OCI-LY1 (cell line): ENCODE data around the gene CD164.
"Not testable (repeated sequence)": the region's sequence is repeated elsewhere in the genome, so short reads cannot be mapped to it uniquely, and the experiment has no call there.

Source experiments
- H2AFZ ChIP-seq: fragments of 200-600 bp; sonication (generic), shearing (Covaris generic); 2 replicates; pipeline ENCODE4 v1.6.0; 2014; ENCODE audit warnings: antibody characterized with exemption, mild to moderate bottlenecking, low read length
- H3F3A ChIP-seq: fragments of 200-600 bp; sonication (generic), shearing (Covaris generic); 2 replicates; pipeline ENCODE4 v1.6.0; 2014; ENCODE audit warnings: mild to moderate bottlenecking, antibody characterized with exemption, low read length, moderate library complexity; ENCODE audit not compliant: insufficient read depth
- H3K27ac ChIP-seq: fragments of 200-600 bp; sonication (generic); 2 replicates; pipeline ENCODE4 v1.5.1; 2014; ENCODE audit warnings: low read length, mixed run types, mild to moderate bottlenecking, low read depth; ENCODE audit not compliant: poor library complexity, severe bottlenecking
- H3K27me3 ChIP-seq: fragments of 200-600 bp; sonication (generic); 2 replicates; pipeline ENCODE4 v1.6.0; 2014; ENCODE audit warnings: antibody characterized with exemption, mild to moderate bottlenecking, low read length, moderate library complexity; ENCODE audit not compliant: insufficient read depth
- H3K36me3 ChIP-seq: fragments of 200-600 bp; sonication (generic); 2 replicates; pipeline ENCODE4 v1.6.1; 2014; ENCODE audit warnings: mild to moderate bottlenecking, antibody characterized with exemption, low read length, moderate library complexity, mixed read lengths; ENCODE audit not compliant: insufficient read depth
- H3K4me1 ChIP-seq: fragments of 200-600 bp; sonication (generic); 2 replicates; pipeline ENCODE4 v1.5.1; 2014; ENCODE audit warnings: mild to moderate bottlenecking, low read length, moderate library complexity; ENCODE audit not compliant: insufficient read depth, severe bottlenecking
- H3K4me2 ChIP-seq: fragments of 200-600 bp; sonication (generic), shearing (Covaris generic); 2 replicates; pipeline ENCODE4 v1.6.1; 2014; ENCODE audit warnings: low read length
- H3K4me3 ChIP-seq: fragments of 200-600 bp; sonication (generic); 2 replicates; pipeline ENCODE4 v1.5.1; 2014; ENCODE audit warnings: low read length, low read depth, mild to moderate bottlenecking, mixed read lengths; ENCODE audit not compliant: poor library complexity, severe bottlenecking
- H3K79me2 ChIP-seq: fragments of 200-600 bp; shearing (Covaris generic); 2 replicates; pipeline ENCODE4 v1.6.1; 2016; ENCODE audit warnings: mixed run types, low read length, mixed read lengths; ENCODE audit not compliant: insufficient read depth
- H3K9ac ChIP-seq: fragments of 200-600 bp; sonication (generic), shearing (Covaris generic); 2 replicates; pipeline ENCODE4 v1.6.1; 2014; ENCODE audit warnings: mild to moderate bottlenecking, low read length, mixed read lengths
- H3K9me2 ChIP-seq: fragments of 200-600 bp; sonication (generic), shearing (Covaris generic); 2 replicates; pipeline ENCODE4 v1.6.1; 2014; ENCODE audit warnings: low read depth, mild to moderate bottlenecking, low read length, mixed read lengths
- H3K9me3 ChIP-seq: fragments of 200-600 bp; shearing (Covaris generic); 2 replicates; pipeline ENCODE4 v1.6.1; 2014; ENCODE audit warnings: low read length, mixed read lengths
- H4K20me1 ChIP-seq: fragments of 200-600 bp; sonication (generic), shearing (Covaris generic); 2 replicates; pipeline ENCODE4 v1.6.0; 2016; ENCODE audit warnings: mild to moderate bottlenecking, low read length; ENCODE audit not compliant: insufficient read depth
- CTCF ChIP-seq: fragments of 200-600 bp; sonication (generic), shearing (Covaris generic); IDR thresholded peaks from 2 replicates; pipeline ENCODE4 v1.5.1; 2017; ENCODE audit warnings: mild to moderate bottlenecking, antibody characterized with exemption, low read length, moderate library complexity, mixed read lengths
- EZH2 ChIP-seq: fragments of 200-600 bp; sonication (generic), shearing (Covaris generic); IDR thresholded peaks from 2 replicates; pipeline ENCODE4 v1.8.0; 2017; ENCODE audit warnings: borderline replicate concordance, mixed run types, mild to moderate bottlenecking, antibody characterized with exemption, low read length, moderate library complexity, mixed read lengths

CD164 gene

GRCh38 chr6:109370792-109371191 is 11.5 kb downstream of the CD164 start:
- Histone ChIP-seq H2AFZ (no peak overlapping the region), H3K79me2 (no peaks in the 10 kb centered on the region), H3K27ac (no peak overlapping the region), H3K4me3 (no peak overlapping the region), H3K4me1 (no peaks in the 10 kb centered on the region), H3K4me2 (no peak overlapping the region), H3F3A (no peaks in the 10 kb centered on the region), H3K9me3 (no peaks in the 10 kb centered on the region), H3K27me3 (no peaks in the 10 kb centered on the region), H3K9ac (no peak overlapping the region), H4K20me1 (no peaks in the 10 kb centered on the region), H3K9me2 (no peaks in the 10 kb centered on the region), H3K36me3 (peaks cover 96% of the 10 kb centered on the region)
- TF ChIP-seq CTCF (no peak), EZH2 (no peak)

DNA sequence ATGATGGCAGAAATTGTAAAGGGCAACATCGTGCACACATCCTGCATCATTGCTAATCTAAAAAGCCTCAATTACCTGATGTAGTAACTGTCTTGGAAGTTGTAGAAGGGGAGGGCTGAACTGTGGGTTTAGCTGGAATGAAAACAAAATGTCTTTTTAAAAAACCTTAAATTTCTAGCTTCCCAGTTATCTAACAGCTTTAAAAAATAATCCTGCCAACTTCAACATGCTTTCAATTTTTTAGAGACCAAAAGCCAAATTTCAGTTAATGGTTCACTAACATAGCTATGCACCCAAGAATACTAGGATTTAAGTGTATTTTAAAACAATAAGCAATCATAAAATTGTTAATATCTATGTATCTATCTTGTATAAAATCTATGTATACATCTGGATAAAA is 11.9 kb downstream of the CD164 start:
- H3K4me2 ChIP-seq, result no peak overlapping the region
- H3K9me2 ChIP-seq, result no peaks in the 10 kb centered on the region
- no peak overlapping the region for H3K9ac ChIP-seq
- no peaks in the 10 kb centered on the region for H4K20me1 ChIP-seq
- H3K36me3 ChIP-seq, result peaks cover 96% of the 10 kb centered on the region
- no peak overlapping the region for H3K27ac ChIP-seq
- no peaks in the 10 kb centered on the region for H3K4me1 ChIP-seq
- H2AFZ ChIP-seq, result no peak overlapping the region
- H3K4me3 ChIP-seq, result no peak overlapping the region
- no peaks in the 10 kb centered on the region for H3K9me3 ChIP-seq
- H3K79me2 ChIP-seq, result no peaks in the 10 kb centered on the region
- no peaks in the 10 kb centered on the region for H3K27me3 ChIP-seq
- H3F3A ChIP-seq, result no peaks in the 10 kb centered on the region
- TF ChIP-seq CTCF (no peak), EZH2 (no peak)

DNA sequence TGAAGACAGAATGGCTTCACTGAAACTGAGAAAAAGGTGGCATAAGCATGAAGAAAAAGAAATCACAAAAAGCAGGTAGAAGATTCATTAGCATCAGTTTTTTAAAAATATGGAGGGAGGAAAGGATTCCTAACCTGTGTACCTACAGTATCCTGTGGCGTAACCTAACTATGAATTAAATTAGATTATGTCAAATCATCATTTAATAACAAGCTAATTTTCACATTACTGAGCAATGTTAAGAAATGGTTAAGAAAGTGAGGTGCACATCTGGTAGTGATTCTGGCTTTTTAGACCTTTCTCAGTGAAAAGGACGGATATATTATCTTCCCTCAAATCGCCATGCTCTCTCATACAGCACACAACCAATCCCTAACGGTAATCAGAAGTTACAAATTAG is 12.5 kb downstream of the CD164 start:
- Histone ChIP-seq H3K9me2 (no peaks in the 10 kb centered on the region), H3K27ac (no peak overlapping the region), H3K36me3 (peaks cover 95% of the 10 kb centered on the region), H2AFZ (no peak overlapping the region), H3K79me2 (no peaks in the 10 kb centered on the region), H3K4me2 (no peak overlapping the region), H3K9ac (no peak overlapping the region), H3K9me3 (no peaks in the 10 kb centered on the region), H3K27me3 (no peaks in the 10 kb centered on the region), H3K4me3 (no peak overlapping the region), H3K4me1 (no peaks in the 10 kb centered on the region), H4K20me1 (no peaks in the 10 kb centered on the region), H3F3A (no peaks in the 10 kb centered on the region)
- no peak for TF ChIP-seq EZH2
- no peak for TF ChIP-seq CTCF

DNA sequence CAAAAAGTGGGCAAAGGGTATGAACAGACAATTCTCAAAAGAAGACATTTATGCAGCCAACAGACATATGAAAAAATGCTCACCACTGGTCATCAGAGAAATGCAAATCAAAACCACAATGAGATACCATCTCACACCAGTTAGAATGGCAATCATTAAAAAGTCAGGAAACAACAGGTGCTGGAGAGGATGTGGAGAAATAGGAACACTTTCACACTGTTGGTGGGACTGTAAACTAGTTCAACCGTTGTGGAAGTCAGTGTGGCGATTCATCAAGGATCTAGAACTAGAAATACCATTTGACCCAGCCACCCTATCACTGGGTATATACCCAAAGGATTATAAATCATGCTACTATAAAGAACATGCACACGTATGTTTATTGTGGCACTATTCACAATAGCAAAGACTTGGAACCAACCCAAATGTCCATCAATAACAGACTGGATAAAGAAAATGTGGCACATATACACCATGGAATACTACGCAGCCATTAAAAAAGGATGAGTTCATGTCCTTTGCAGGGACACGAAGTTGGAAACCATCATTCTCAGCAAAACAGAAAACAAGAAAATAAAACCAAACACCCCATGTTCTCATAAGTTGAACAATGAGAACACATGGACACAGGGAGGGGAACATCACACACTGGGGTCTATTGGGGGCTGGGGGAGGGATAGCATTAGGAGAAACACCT is 17.7 kb downstream of the CD164 start:
- H3K4me3 ChIP-seq, H3K79me2 ChIP-seq: not testable (repeated sequence)

More for the DNA sequence above, 17.7 kb downstream of the CD164 start:
- not testable (repeated sequence) for H3K4me1 ChIP-seq, H3K9ac ChIP-seq, H3F3A ChIP-seq, H3K4me2 ChIP-seq, H3K9me2 ChIP-seq, H3K27ac ChIP-seq, H4K20me1 ChIP-seq, H3K27me3 ChIP-seq, H3K9me3 ChIP-seq, H2AFZ ChIP-seq
- H3K36me3 ChIP-seq, result peaks cover 93% of the 10 kb centered on the region
